Ascending aorta (tissue), 2 donors: Measurements from ENCODE around the gene CDC26. TPM values are rescaled to one million over a fixed set of nuclear protein-coding genes. Genes with fewer than 3 reads are reported as not detected.

Source experiments
- DNase-seq, 2 donors: peaks; one replicate each; pipeline ENCODE4 v3.0.0-alpha.2; 2019; ENCODE audit warnings: low spot score in 2 of 2
- H3K27ac ChIP-seq, 2 donors: fragments of 200-600 bp; sonication (generic); one replicate each; pipeline ENCODE4 v1.5.1; 2016 to 2017; ENCODE audit warnings: mild to moderate bottlenecking in 1 of 2
- H3K27me3 ChIP-seq: fragments of 200-600 bp; sonication (generic); one replicate; pipeline ENCODE4 v1.5.1; 2017
- H3K36me3 ChIP-seq, 2 donors: fragments of 200-600 bp; sonication (generic); one replicate each; pipeline ENCODE4 v1.5.1; 2016
- H3K4me1 ChIP-seq, 2 donors: fragments of 200-600 bp; sonication (generic); one replicate each; pipeline ENCODE4 v1.5.1; 2016 to 2017; ENCODE audit warnings: mild to moderate bottlenecking in 1 of 2
- H3K4me3 ChIP-seq, 2 donors: fragments of 200-600 bp; sonication (generic); one replicate each; pipeline ENCODE4 v1.5.1; 2016 to 2017; ENCODE audit warnings: mild to moderate bottlenecking in 1 of 2
- H3K9me3 ChIP-seq, 2 donors: fragments of 200-600 bp; sonication (generic); one replicate each; pipeline ENCODE4 v1.5.1; 2016
- CTCF ChIP-seq, 3 experiments: fragments of 200-600 bp in 2 of 3; fragments of 450-650 bp in 1 of 3; sonication (generic) in 2 of 3; IDR thresholded peaks; one replicate each; pipeline ENCODE4 v1.5.1; 2016 to 2019; ENCODE audit warnings: antibody characterized with exemption in 3 of 3, mild to moderate bottlenecking in 1 of 3, moderate library complexity in 1 of 3
- intact Hi-C: fragments of 100-400 bp; cut with DNase I; formaldehyde crosslinking; loops from one replicate; pipeline ENCODE4 v1.15.1; 2023
- total RNA-seq: library from RNA; depleted of rRNA; stranded (reverse); fragments of >200 nt; gene quantifications from one replicate; pipeline ENCODE4 v1.1.0, GENCODE V29; 2016

CDC26 gene
- total RNA-seq, 1 donor from 2014 or later: 1.2 TPM

- no peaks in the 10 kb centered on the region for H3K27me3 ChIP-seq
- H3K4me3 ChIP-seq: no peak overlapping the region
- intact Hi-C loops: no loop called here
- no peaks in the 10 kb centered on the region for H3K4me1 ChIP-seq
- no peak overlapping the region for H3K27ac ChIP-seq
- no peak for DNase-seq
- H3K9me3 ChIP-seq: no peaks in the 10 kb centered on the region
- TF ChIP-seq CTCF (IDR thresholded peaks at IDR 0.05): no peak
- H3K36me3 ChIP-seq: no peaks in the 10 kb centered on the region
These were observed 32.1 kb upstream of the CDC26 start for GRCh38 chr9:113307396-113307975.

GRCh38 chr9:113306566-113306965 lies 31.2 kb upstream of the CDC26 start:
- no peak for TF ChIP-seq CTCF (IDR thresholded peaks at IDR 0.05)
- H3K4me3 ChIP-seq: no peak overlapping the region

DNA sequence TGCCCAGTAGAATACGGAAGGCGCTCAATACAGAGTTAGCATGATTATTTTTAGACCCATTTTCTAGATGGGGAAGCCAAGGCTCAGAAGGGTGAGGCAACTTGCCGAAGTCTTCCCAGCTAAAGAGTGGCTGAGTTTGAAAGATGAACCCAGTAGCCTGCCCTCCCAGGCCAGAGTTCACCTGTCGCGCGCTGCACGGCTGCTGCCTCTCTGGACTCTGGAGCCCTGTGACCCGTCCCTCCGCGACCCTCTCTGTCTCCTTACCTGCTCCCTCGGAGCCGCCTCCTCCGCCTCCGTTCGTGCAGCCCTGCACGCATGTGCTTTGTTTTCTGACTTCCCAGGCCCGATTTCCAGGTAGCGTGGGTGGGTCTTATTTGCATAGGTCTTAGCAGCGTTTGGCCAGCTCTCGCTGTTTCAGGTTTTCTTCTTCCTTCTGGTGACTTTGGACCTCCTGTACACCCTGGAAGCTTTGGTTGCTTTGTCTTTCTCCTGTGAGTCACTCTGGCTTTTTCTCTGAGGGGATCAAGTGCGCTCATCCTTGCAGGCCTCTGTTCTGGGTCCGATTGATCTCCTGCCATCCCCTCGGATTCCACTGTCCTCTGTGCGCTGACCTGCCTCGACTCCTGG lies 27.5 kb upstream of the CDC26 start, which contains the start of gene RNF183:
RNF183 (minus strand) TSS at position 585 of the 627 bp plus-strand sequence. CDS start 5,192 bp downstream, outside the sequence.
- Histone ChIP-seq H3K9me3 (no peaks in the 10 kb centered on the region), H3K4me1 (no peaks in the 10 kb centered on the region), H3K27ac (no peak within 1 kb of the TSS), H3K27me3 (no peaks in the 10 kb centered on the region), H3K36me3 (no peaks in the 10 kb centered on the region), H3K4me3 (no peak within 1 kb of the TSS)
- intact Hi-C loops: no loop called here
- no peak for TF ChIP-seq CTCF (IDR thresholded peaks at IDR 0.05)
- DNase-seq: no peak

More at GRCh38 chr9:113306566-113306965, 31.2 kb upstream of the CDC26 start:
- H3K9me3 ChIP-seq: no peaks in the 10 kb centered on the region
- H3K36me3 ChIP-seq: no peaks in the 10 kb centered on the region
- H3K4me1 ChIP-seq: no peaks in the 10 kb centered on the region
- no peaks in the 10 kb centered on the region for H3K27me3 ChIP-seq
- intact Hi-C loops: no loop called here
- no peak overlapping the region for H3K27ac ChIP-seq
- no peak for DNase-seq

DNA sequence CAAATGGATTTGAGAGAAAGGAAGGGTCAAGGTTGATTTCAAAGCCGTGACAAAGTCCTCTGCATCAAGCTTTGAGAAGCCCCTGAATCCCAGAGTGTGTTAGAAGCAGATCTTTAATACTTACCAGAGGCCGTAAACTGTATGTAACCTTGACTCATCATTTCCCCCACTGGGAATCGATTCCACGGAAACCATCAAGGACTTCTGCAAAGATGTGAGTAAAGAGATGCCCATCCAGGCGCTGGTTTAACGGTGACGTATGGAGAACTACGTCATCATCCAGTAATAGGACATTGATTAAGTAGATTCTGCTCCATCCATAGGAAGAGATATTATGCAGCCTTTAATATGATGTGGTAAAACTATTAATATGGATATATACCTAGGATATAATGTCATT lies 26.2 kb upstream of the CDC26 start:
- intact Hi-C loops: no loop called here

GRCh38 chr9:113299800-113300292 lies 24.5 kb upstream of the CDC26 start:
- Histone ChIP-seq H3K27ac (no peak overlapping the region), H3K36me3 (no peaks in the 10 kb centered on the region), H3K9me3 (no peaks in the 10 kb centered on the region), H3K4me3 (no peak overlapping the region), H3K4me1 (no peaks in the 10 kb centered on the region), H3K27me3 (no peaks in the 10 kb centered on the region)
- intact Hi-C loops: no loop called here
- no peak for DNase-seq
- TF ChIP-seq CTCF (IDR thresholded peaks at IDR 0.05): no peak

More for the DNA sequence above, 26.2 kb upstream of the CDC26 start:
- Histone ChIP-seq H3K4me1 (no peaks in the 10 kb centered on the region), H3K27me3 (no peaks in the 10 kb centered on the region), H3K27ac (no peak overlapping the region), H3K36me3 (no peaks in the 10 kb centered on the region), H3K9me3 (no peaks in the 10 kb centered on the region), H3K4me3 (no peak overlapping the region)
- no peak for TF ChIP-seq CTCF (IDR thresholded peaks at IDR 0.05)
- DNase-seq: no peak
